Measurements from ENCODE around the gene ASAP3. TPM values are rescaled to one million over a fixed set of nuclear protein-coding genes. Genes with fewer than 3 reads are reported as not detected.

The ASAP3 gene
- total and polyA plus RNA-seq, 2 of the 13 experiments (the other 11 are each of a cell fraction or from before 2014, with no cell fraction given) = 32.6 to 37.0 TPM

DNA sequence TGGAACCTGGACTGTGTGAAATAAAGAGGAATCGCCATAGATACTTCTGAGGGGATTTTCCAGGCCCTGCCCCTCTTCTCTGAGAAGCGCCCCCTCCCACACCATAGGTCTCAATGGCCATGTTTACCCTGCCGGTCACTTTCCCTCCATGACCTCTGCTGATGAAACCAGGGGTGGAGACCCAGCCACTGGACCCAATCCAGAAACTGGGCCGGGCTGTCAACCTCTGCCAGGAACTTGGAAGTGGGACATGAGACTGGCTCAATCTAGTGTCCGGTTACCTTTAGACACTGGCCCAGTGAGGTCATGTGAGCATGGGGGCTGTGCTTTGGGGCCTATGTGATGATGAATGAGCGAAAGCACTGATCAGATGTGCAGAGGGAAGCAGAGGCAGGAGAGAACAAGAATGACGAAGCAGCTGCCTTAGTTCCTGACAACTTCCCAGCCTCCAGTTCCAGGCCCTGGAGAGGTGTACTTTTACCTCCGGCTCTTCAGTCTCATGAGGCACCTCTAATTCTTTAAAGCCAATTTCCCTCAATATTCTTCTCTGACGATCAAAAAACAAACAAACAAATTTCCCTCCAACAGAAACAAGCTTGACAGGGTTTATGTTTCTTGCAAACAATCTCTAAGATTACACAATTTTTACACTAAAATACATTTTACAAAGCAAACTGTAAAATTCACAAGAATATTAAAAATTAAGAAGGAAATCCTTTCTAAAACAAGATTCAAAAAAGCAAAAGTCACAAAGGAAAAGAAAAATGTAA is 4.9 kb downstream of the ASAP3 start (continued):
- TF ChIP-seq SP1 (IDR thresholded peaks at IDR 0.05) (no peak), SP1 (CRISPR knock-in tag; IDR thresholded peaks at IDR 0.05) (0 out of 2 replicates have a peak, but pooled peaks have one; percentile 4), ZNF83 (CRISPR knock-in tag; IDR thresholded peaks at IDR 0.05; ENCODE audit: borderline replicate concordance) (no peak), ZFP90 (CRISPR knock-in tag; IDR thresholded peaks at IDR 0.05; ENCODE audit: borderline replicate concordance) (no peak), GRHL1 (CRISPR knock-in tag; conservative IDR thresholded peaks at IDR 0.05) (no peak), ZNF777 (CRISPR knock-in tag; IDR thresholded peaks at IDR 0.05) (no peak), IKZF4 (CRISPR knock-in tag; IDR thresholded peaks at IDR 0.05; ENCODE audit: borderline replicate concordance, low read depth, not compliant biosample characterization) (no peak), NRL (CRISPR knock-in tag; IDR thresholded peaks at IDR 0.05; ENCODE audit: borderline replicate concordance) (0 out of 2 replicates have a peak, but pooled peaks have one; percentile 20), LCORL (IDR thresholded peaks at IDR 0.05) (no peak), LCORL (CRISPR knock-in tag; IDR thresholded peaks at IDR 0.05) (peak; percentile 90), DPF2 (CRISPR knock-in tag; IDR thresholded peaks at IDR 0.05; ENCODE audit: borderline replicate concordance, low read depth) (peak; percentile 18; the same call in 1 of the 2 replicates), EEA1 (CRISPR knock-in tag; IDR thresholded peaks at IDR 0.05; ENCODE audit: borderline replicate concordance) (no peak), TFAP4 (IDR thresholded peaks at IDR 0.05; ENCODE audit: borderline replicate concordance, low read depth) (peak; percentile 69; the same call in 1 of the 2 replicates), TP53 (CRISPR knock-in tag; conservative IDR thresholded peaks at IDR 0.05) (no peak), ZNF414 (CRISPR knock-in tag; IDR thresholded peaks at IDR 0.05) (no peak), FOXJ3 (CRISPR knock-in tag; IDR thresholded peaks at IDR 0.05; ENCODE audit: borderline replicate concordance) (peak; percentile 82; the same call in 1 of the 2 replicates), MXD4 (CRISPR knock-in tag; IDR thresholded peaks at IDR 0.05) (0 out of 2 replicates have a peak, but pooled peaks have one; percentile 37), ZNF704 (CRISPR knock-in tag; IDR thresholded peaks at IDR 0.05; ENCODE audit: borderline replicate concordance) (no peak), GATAD2A (CRISPR knock-in tag; IDR thresholded peaks at IDR 0.05) (peak; percentile 90)
- TF ChIP-seq, protein P1, sequence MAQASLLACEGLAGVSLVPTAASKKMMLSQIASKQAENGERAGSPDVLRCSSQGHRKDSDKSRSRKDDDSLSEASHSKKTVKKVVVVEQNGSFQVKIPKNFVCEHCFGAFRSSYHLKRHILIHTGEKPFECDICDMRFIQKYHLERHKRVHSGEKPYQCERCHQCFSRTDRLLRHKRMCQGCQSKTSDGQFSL (CRISPR knock-in tag; IDR thresholded peaks at IDR 0.05) = no peak
- TF ChIP-seq, protein P2, sequence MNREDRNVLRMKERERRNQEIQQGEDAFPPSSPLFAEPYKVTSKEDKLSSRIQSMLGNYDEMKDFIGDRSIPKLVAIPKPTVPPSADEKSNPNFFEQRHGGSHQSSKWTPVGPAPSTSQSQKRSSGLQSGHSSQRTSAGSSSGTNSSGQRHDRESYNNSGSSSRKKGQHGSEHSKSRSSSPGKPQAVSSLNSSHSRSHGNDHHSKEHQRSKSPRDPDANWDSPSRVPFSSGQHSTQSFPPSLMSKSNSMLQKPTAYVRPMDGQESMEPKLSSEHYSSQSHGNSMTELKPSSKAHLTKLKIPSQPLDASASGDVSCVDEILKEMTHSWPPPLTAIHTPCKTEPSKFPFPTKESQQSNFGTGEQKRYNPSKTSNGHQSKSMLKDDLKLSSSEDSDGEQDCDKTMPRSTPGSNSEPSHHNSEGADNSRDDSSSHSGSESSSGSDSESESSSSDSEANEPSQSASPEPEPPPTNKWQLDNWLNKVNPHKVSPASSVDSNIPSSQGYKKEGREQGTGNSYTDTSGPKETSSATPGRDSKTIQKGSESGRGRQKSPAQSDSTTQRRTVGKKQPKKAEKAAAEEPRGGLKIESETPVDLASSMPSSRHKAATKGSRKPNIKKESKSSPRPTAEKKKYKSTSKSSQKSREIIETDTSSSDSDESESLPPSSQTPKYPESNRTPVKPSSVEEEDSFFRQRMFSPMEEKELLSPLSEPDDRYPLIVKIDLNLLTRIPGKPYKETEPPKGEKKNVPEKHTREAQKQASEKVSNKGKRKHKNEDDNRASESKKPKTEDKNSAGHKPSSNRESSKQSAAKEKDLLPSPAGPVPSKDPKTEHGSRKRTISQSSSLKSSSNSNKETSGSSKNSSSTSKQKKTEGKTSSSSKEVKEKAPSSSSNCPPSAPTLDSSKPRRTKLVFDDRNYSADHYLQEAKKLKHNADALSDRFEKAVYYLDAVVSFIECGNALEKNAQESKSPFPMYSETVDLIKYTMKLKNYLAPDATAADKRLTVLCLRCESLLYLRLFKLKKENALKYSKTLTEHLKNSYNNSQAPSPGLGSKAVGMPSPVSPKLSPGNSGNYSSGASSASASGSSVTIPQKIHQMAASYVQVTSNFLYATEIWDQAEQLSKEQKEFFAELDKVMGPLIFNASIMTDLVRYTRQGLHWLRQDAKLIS (CRISPR knock-in tag; IDR thresholded peaks at IDR 0.05) = no peak

All from HepG2 (cell line).